Measurements from ENCODE around the gene PPIE.
"Not testable (repeated sequence)": the region's sequence is repeated elsewhere in the genome, so short reads cannot be mapped to it uniquely, and the experiment has no call there.

DNA sequence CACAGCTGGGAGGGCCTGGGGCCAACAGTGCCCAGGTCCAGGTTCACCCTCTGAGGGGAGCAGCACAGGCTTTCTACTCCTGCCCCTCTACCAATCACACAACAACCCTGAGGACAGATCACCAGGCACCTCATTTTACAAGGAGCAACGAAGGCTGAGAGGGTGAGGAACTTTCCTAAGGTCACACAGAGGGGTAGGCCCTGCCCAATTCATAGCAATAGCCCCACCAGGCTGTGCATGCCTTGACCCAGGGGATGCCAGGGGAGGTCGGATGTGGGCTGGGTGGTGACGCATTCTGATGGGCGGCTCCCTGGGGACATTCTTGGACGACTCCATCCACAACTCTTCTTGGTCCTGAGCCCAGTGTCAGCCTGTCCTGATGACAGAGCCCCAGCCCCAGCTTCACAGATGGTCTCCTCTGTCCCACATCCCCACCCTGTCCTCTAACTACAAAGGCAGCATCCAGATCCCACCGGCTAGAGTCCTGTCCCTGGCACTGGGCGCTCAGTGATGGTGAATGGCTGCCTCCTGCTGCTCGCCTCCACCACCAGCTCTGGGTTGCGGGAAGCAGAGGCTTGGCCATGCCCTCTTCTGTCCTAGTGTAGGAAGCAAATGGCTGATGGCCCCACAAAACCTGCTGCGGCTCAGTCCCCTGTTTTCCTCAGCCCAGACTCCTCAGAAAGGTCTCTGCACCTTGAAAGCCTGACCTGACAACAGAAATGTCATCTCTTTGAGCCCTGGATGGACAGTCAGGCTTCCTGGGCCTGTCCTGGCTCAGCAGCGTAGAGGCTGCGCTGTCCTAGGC, 47.8 kb downstream of the PPIE start:
- TF ChIP-seq, protein P1, sequence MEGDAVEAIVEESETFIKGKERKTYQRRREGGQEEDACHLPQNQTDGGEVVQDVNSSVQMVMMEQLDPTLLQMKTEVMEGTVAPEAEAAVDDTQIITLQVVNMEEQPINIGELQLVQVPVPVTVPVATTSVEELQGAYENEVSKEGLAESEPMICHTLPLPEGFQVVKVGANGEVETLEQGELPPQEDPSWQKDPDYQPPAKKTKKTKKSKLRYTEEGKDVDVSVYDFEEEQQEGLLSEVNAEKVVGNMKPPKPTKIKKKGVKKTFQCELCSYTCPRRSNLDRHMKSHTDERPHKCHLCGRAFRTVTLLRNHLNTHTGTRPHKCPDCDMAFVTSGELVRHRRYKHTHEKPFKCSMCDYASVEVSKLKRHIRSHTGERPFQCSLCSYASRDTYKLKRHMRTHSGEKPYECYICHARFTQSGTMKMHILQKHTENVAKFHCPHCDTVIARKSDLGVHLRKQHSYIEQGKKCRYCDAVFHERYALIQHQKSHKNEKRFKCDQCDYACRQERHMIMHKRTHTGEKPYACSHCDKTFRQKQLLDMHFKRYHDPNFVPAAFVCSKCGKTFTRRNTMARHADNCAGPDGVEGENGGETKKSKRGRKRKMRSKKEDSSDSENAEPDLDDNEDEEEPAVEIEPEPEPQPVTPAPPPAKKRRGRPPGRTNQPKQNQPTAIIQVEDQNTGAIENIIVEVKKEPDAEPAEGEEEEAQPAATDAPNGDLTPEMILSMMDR (IDR thresholded peaks at IDR 0.05) = not testable (repeated sequence)
- not testable (repeated sequence) for TF ChIP-seq POLR2A (IDR thresholded peaks at IDR 0.05)

Data from lower leg skin (tissue), 3 donors.